Endodermal cell (in vitro differentiated cells): ENCODE data around the gene CRISPLD2. TPM values are rescaled to one million over a fixed set of nuclear protein-coding genes. Genes with fewer than 3 reads are reported as not detected.

Experiments used
- DNase-seq: peaks from one replicate; pipeline ENCODE4 v3.0.0-alpha.2; 2017
- H3K27ac ChIP-seq: 2 replicates; pipeline ENCODE4 v1.5.1; 2013; ENCODE audit warnings: mild to moderate bottlenecking, low read depth, low read length, moderate library complexity
- H3K27me3 ChIP-seq: 2 replicates; pipeline ENCODE4 v1.6.1; 2013; ENCODE audit warnings: mild to moderate bottlenecking, low read length, moderate library complexity; ENCODE audit not compliant: insufficient read depth, control insufficient read depth, poor library complexity, severe bottlenecking
- H3K36me3 ChIP-seq: 2 replicates; pipeline ENCODE4 v1.7.0; 2013; ENCODE audit warnings: mild to moderate bottlenecking, low read length, moderate library complexity; ENCODE audit not compliant: control insufficient read depth, insufficient read depth
- H3K4me1 ChIP-seq: one replicate; pipeline ENCODE4 v1.7.0; 2013; ENCODE audit warnings: low read length; ENCODE audit not compliant: control insufficient read depth, insufficient read depth
- H3K4me3 ChIP-seq: 2 replicates; pipeline ENCODE4 v1.5.1; 2013; ENCODE audit warnings: mild to moderate bottlenecking, low read length, moderate library complexity
- H3K9ac ChIP-seq: 2 replicates; pipeline ENCODE4 v1.6.1; 2013; ENCODE audit warnings: mild to moderate bottlenecking, low read length, moderate library complexity; ENCODE audit not compliant: poor library complexity, severe bottlenecking; ENCODE audit errors: extremely low read depth
- H3K9me3 ChIP-seq: 2 replicates; pipeline ENCODE4 v1.6.1; 2013; ENCODE audit warnings: mild to moderate bottlenecking, low read length, moderate library complexity; ENCODE audit not compliant: control insufficient read depth
- H3K27ac Mint-ChIP-seq: 2 replicates; pipeline ENCODE4 v1.8.0; 2020; ENCODE audit warnings: mixed read lengths
- H3K27me3 Mint-ChIP-seq: 2 replicates; pipeline ENCODE4 v1.8.0; 2021; ENCODE audit warnings: mild to moderate bottlenecking, mixed read lengths; ENCODE audit not compliant: insufficient read depth
- H3K36me3 Mint-ChIP-seq: 2 replicates; pipeline ENCODE4 v1.8.0; 2020; ENCODE audit warnings: low read depth, mixed read lengths
- H3K4me1 Mint-ChIP-seq: 2 replicates; pipeline ENCODE4 v1.8.0; 2020; ENCODE audit warnings: mixed read lengths
- H3K4me3 Mint-ChIP-seq: 2 replicates; pipeline ENCODE4 v1.8.0; 2020; ENCODE audit warnings: mild to moderate bottlenecking, moderate library complexity, mixed read lengths
- H3K9me3 Mint-ChIP-seq: 2 replicates; pipeline ENCODE4 v1.8.0; 2020; ENCODE audit warnings: mild to moderate bottlenecking, mixed read lengths
- CTCF ChIP-seq: fragments of 200-600 bp; sonication (generic); conservative IDR thresholded peaks from 2 replicates; pipeline ENCODE4 v1.5.0; 2021; ENCODE audit warnings: antibody characterized with exemption, mild to moderate bottlenecking
- WGBS, 2 experiments: methylation state at CpG; one replicate each; pipeline versions ENCODE4 v1.1.5 to v1.1.7; 2013; ENCODE audit warnings: missing lambda C conversion rate in 2 of 2, mixed read lengths in 1 of 2; ENCODE audit not compliant: insufficient coverage in 1 of 2, insufficient read length in 1 of 2; 5-methylcytosine and 5-hydroxymethylcytosine counted together
- total RNA-seq, 2 donors: library from RNA; stranded (reverse); fragmentation: NEBNext Ultra II Directional in 1 of 2; extraction: Animal tissue kit (Norgen Biotek cat#: 25700) in 1 of 2; gene quantifications; 2 replicates in 1 of 2; 3 replicates in 1 of 2; pipeline ENCODE4 v1.2.1, GENCODE V29; 2021

Gene CRISPLD2
- total RNA-seq, 2 donors from 2014 or later, result 5.0 to 9.3 TPM

- H3K9me3 Mint-ChIP-seq, result no peaks in the 10 kb centered on the region
- WGBS, 2 experiments, result 90 to 98% methylated on average over 6 to 9 of the region's 9 CpGs
- no peaks in the 10 kb centered on the region for H3K27me3 Mint-ChIP-seq
- Histone ChIP-seq H3K9ac (no peak overlapping the region), H3K4me3 (no peak overlapping the region), H3K36me3 (no peaks in the 10 kb centered on the region), H3K27me3 (no peaks in the 10 kb centered on the region), H3K9me3 (no peaks in the 10 kb centered on the region), H3K27ac (no peak overlapping the region), H3K4me1 (no peaks in the 10 kb centered on the region)
- no peaks in the 10 kb centered on the region for H3K36me3 Mint-ChIP-seq
- no peaks in the 10 kb centered on the region for H3K4me1 Mint-ChIP-seq
- peak; percentile 55 for TF ChIP-seq CTCF
- no peak overlapping the region for H3K4me3 Mint-ChIP-seq
- H3K27ac Mint-ChIP-seq, result no peak overlapping the region
- no peak for DNase-seq
Observed at GRCh38 chr16:84905965-84906460, 86.2 kb downstream of the CRISPLD2 start.

DNA sequence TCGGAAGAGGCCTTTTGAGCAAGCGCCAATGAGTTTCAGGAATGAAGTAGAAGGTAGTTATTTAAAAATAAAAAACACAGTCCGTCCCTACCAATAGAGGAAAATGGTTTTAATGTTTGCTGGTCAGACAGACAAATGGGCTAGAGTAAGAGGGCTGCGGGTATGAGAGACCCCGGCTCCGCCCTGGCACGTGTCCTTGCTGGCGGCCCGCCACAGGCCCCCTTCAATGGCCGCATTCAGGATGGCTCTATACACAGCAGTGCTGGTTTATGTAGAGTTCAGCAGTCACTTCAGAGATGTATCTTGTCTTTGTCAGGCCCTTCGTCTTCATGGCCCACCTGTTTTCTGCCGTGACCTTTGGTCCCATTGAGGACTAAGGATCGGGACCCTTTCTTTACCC is 87.3 kb downstream of the CRISPLD2 start:
- 84 to 87% methylated on average over 12 to 13 of the region's 13 CpGs for WGBS, 2 experiments
- H3K27ac Mint-ChIP-seq, result no peak overlapping the region
- no peak for DNase-seq
- H3K27ac ChIP-seq, result no peak overlapping the region
- no peaks in the 10 kb centered on the region for H3K9me3 Mint-ChIP-seq
- H3K27me3 ChIP-seq, result no peaks in the 10 kb centered on the region
- no peaks in the 10 kb centered on the region for H3K27me3 Mint-ChIP-seq
- H3K9ac ChIP-seq, result no peak overlapping the region
- no peak overlapping the region for H3K4me3 Mint-ChIP-seq
- H3K4me1 ChIP-seq, result no peaks in the 10 kb centered on the region
- H3K36me3 Mint-ChIP-seq, result no peaks in the 10 kb centered on the region
- no peaks in the 10 kb centered on the region for H3K9me3 ChIP-seq
- TF ChIP-seq CTCF, result no peak
- no peaks in the 10 kb centered on the region for H3K4me1 Mint-ChIP-seq
- H3K36me3 ChIP-seq, result no peaks in the 10 kb centered on the region
- H3K4me3 ChIP-seq, result no peak overlapping the region

DNA sequence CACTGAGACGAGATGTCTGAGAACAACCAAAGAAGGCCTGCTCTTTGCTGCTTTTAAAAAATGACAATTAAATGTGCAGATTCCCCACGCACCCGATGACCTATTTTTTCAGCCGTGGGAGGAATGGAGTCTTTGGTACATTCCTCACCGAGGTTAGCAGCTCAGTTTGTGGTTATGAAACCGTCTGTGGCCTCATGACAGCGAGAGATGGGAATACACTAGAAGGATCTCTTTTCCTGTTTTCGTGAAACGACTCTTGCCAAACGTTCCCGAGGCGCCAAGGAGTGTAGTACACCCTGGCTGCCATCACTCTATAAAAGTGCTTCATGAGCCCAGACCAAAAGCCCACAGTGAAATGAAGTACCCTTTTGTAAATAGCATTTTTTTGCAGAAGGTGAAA is 87.8 kb downstream of the CRISPLD2 start:
- Mint-ChIP-seq H3K27ac (no peak overlapping the region), H3K4me3 (no peak overlapping the region)

More for the DNA sequence above, 87.8 kb downstream of the CRISPLD2 start:
- no peaks in the 10 kb centered on the region for H3K27me3 ChIP-seq
- no peaks in the 10 kb centered on the region for H3K27me3 Mint-ChIP-seq
- H3K4me1 ChIP-seq, result no peaks in the 10 kb centered on the region
- no peaks in the 10 kb centered on the region for H3K9me3 Mint-ChIP-seq
- 93 to 95% methylated on average over 10 to 12 of the region's 12 CpGs for WGBS, 2 experiments
- H3K36me3 ChIP-seq, result no peaks in the 10 kb centered on the region
- DNase-seq, result no peak
- no peak overlapping the region for H3K27ac ChIP-seq
- no peak for TF ChIP-seq CTCF
- no peaks in the 10 kb centered on the region for H3K36me3 Mint-ChIP-seq
- H3K4me3 ChIP-seq, result no peak overlapping the region
- no peaks in the 10 kb centered on the region for H3K9me3 ChIP-seq
- no peaks in the 10 kb centered on the region for H3K4me1 Mint-ChIP-seq
- no peak overlapping the region for H3K9ac ChIP-seq
